GM10266 (cell line): ENCODE data around the gene LOXL1.

Experiments used
- DNase-seq: peaks from one replicate; pipeline ENCODE4 v3.0.0; 2012; ENCODE audit errors: extremely low spot score
- TF ChIP-seq, protein P1 (sequence below): IDR thresholded peaks from 2 replicates; pipeline ENCODE4 v1.5.1; 2012; ENCODE audit warnings: mild to moderate bottlenecking, low read depth; ENCODE audit not compliant: control insufficient read depth, insufficient read depth; ENCODE audit errors: missing control alignments

LOXL1 gene

DNA sequence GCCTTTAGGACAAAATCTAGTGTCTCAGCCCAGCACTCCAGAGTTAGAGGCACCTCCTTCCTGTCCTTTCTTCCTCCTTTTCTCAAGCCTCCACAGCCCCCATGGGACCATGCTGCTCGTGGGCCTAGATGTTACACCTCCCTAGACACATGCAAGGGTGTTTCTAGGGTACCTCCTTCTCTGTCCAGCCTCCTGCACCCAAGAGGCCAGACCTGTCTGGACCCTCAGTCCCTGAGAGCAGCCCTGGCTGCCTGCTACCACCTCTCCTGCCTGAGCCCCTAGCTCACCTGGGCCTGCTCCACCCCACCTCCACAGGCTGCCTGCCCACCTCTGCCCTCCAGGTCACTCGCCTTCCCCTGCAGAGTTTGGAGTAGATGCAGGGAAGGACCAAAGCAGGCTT lies 5.2 kb downstream of the LOXL1 start:
- no peak for DNase-seq
- TF ChIP-seq, protein P1, sequence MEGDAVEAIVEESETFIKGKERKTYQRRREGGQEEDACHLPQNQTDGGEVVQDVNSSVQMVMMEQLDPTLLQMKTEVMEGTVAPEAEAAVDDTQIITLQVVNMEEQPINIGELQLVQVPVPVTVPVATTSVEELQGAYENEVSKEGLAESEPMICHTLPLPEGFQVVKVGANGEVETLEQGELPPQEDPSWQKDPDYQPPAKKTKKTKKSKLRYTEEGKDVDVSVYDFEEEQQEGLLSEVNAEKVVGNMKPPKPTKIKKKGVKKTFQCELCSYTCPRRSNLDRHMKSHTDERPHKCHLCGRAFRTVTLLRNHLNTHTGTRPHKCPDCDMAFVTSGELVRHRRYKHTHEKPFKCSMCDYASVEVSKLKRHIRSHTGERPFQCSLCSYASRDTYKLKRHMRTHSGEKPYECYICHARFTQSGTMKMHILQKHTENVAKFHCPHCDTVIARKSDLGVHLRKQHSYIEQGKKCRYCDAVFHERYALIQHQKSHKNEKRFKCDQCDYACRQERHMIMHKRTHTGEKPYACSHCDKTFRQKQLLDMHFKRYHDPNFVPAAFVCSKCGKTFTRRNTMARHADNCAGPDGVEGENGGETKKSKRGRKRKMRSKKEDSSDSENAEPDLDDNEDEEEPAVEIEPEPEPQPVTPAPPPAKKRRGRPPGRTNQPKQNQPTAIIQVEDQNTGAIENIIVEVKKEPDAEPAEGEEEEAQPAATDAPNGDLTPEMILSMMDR = no peak

GRCh38 chr15:73932381-73933191 lies 6.3 kb downstream of the LOXL1 start:
- TF ChIP-seq, protein P1 = no peak
- DNase-seq = no peak

DNA sequence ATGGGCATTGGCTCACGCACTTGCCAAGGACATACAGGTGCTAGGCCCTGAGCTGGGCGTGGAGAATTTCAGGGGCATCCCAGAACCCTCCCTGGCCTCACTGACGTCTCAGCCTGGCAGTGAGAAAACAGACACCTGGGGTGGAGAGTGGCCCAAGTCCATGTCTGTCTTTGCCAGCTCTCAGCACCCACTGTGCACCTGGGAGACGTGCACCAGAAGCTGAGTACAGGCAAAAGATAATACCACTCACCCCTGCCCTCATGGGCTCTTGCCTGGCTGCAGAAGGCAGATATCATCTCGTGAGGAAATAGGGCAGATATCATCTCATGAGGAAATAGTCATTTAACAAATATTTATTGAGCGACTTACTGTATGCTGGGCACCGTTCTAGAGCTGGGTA lies 8.0 kb downstream of the LOXL1 start:
- DNase-seq = no peak
- TF ChIP-seq, protein P1 = no peak

GRCh38 chr15:73935547-73935946 lies 9.3 kb downstream of the LOXL1 start:
- TF ChIP-seq, protein P1 = no peak
- no peak for DNase-seq

GRCh38 chr15:73936181-73936580 lies 9.9 kb downstream of the LOXL1 start:
- DNase-seq = no peak

DNA sequence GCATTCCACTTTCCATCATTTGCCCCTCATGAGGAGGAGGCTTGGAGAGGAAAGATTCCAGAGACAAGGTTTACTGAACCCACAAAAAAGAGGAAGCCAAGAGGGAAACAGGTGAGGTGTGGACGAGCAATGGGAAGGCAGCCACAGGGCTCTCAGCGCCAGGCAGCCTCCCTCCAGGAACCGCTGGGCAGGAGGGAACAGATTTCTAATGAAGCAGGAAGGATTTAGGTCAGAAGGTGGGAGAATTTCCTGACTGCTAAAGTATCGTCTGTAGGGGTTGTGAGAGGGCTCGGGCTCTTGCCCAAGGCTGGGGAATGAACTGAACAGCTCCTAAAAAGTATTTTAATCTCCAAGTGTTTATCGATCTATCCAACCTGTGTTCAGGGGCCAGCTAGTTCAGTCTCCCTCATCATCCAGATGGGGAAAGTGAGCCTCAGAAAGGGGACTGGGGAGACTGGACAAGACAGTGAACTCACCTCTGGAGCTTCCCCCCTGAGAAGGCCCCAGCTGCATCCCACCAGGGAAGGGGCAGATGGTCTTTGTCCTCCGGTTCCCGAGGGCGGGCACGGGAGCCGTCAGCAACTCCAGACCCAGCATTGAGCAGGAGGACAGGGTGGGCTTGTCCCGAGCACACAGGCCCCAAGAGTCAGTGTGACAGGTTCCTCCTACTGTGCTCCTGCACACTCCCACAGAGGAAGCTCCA lies 10.5 kb downstream of the LOXL1 start:
- TF ChIP-seq, protein P1 = no peak

More at GRCh38 chr15:73936181-73936580, 9.9 kb downstream of the LOXL1 start:
- TF ChIP-seq, protein P1 = no peak

GRCh38 chr15:73937296-73937695 lies 11.0 kb downstream of the LOXL1 start:
- TF ChIP-seq, protein P1 = no peak
- no peak for DNase-seq

More for the DNA sequence above, 10.5 kb downstream of the LOXL1 start:
- no peak for DNase-seq
